Hepatocyte (in vitro differentiated cells): Measurements from ENCODE around the gene CTRL. TPM values are rescaled to one million over a fixed set of nuclear protein-coding genes. Genes with fewer than 3 reads are reported as not detected.

Experiments
- DNase-seq: peaks from one replicate; pipeline ENCODE4 v3.0.0-alpha.2; 2016; ENCODE audit warnings: low spot score
- H2AFZ ChIP-seq: fragments of 200-600 bp; sonication (generic); 2 replicates; pipeline ENCODE4 v1.6.0; 2016; ENCODE audit warnings: antibody characterized with exemption, mild to moderate bottlenecking
- H3K27ac ChIP-seq: fragments of 200-600 bp; sonication (generic); 2 replicates; pipeline ENCODE4 v1.5.1; 2016; ENCODE audit warnings: mild to moderate bottlenecking
- H3K27me3 ChIP-seq: fragments of 200-600 bp; sonication (generic); 2 replicates; pipeline ENCODE4 v1.6.1; 2016
- H3K36me3 ChIP-seq: fragments of 200-600 bp; sonication (generic); replicated peaks from 2 replicates; pipeline ENCODE4 v1.5.1; 2016; ENCODE audit warnings: low read depth; ENCODE audit not compliant: insufficient read depth
- H3K4me1 ChIP-seq: fragments of 200-600 bp; sonication (generic); 2 replicates; pipeline ENCODE4 v1.5.1; 2016; ENCODE audit warnings: mild to moderate bottlenecking, moderate library complexity; ENCODE audit not compliant: insufficient read depth
- H3K4me2 ChIP-seq: fragments of 200-600 bp; sonication (generic); 2 replicates; pipeline ENCODE4 v1.6.0; 2016
- H3K4me3 ChIP-seq: fragments of 200-600 bp; sonication (generic); 2 replicates; pipeline ENCODE4 v1.5.1; 2016; ENCODE audit warnings: mild to moderate bottlenecking
- H3K79me2 ChIP-seq: fragments of 200-600 bp; sonication (generic); 2 replicates; pipeline ENCODE4 v1.6.0; 2017; ENCODE audit warnings: mild to moderate bottlenecking
- H3K9me2 ChIP-seq: fragments of 200-600 bp; sonication (generic); replicated peaks from 2 replicates; pipeline ENCODE4 v1.6.0; 2017; ENCODE audit warnings: mild to moderate bottlenecking; ENCODE audit not compliant: insufficient read depth
- H3K9me3 ChIP-seq: fragments of 200-600 bp; sonication (generic); 2 replicates; pipeline ENCODE4 v1.5.1; 2016; ENCODE audit warnings: low read depth, mild to moderate bottlenecking
- H4K20me1 ChIP-seq: fragments of 200-600 bp; sonication (generic); 2 replicates; pipeline ENCODE4 v1.6.0; 2016; ENCODE audit warnings: mild to moderate bottlenecking; ENCODE audit not compliant: insufficient read depth, poor library complexity, severe bottlenecking
- EZH2 ChIP-seq: fragments of 200-600 bp; sonication (generic); IDR thresholded peaks from 2 replicates; pipeline ENCODE4 v1.6.1; 2016; ENCODE audit warnings: antibody characterized with exemption, mild to moderate bottlenecking, borderline replicate concordance
- EZH2phosphoT487 ChIP-seq: fragments of 200-600 bp; sonication (generic); IDR thresholded peaks from one replicate; pipeline ENCODE4 v1.6.1; 2018; ENCODE audit warnings: antibody characterized with exemption, mild to moderate bottlenecking, low read depth, moderate library complexity; ENCODE audit not compliant: unreplicated experiment, severe bottlenecking
- WGBS: methylation state at CpG from one replicate; pipeline ENCODE4 v1.1.6; 2016; ENCODE audit warnings: low lambda C conversion rate; ENCODE audit errors: missing lambda C conversion rate; 5-methylcytosine and 5-hydroxymethylcytosine counted together
- polyA plus RNA-seq: library from polyadenylated mRNA; unstranded; fragments of >200 nt; fragmentation: Nextera tagmentation; extraction: Ambion mirVana; gene quantifications from 2 replicates; pipeline ENCODE4 v1.2.1, GENCODE V29; 2016
- total RNA-seq: library from RNA; depleted of rRNA; stranded (reverse); fragments of >200 nt; gene quantifications from 2 replicates; pipeline ENCODE4 v1.2.3, GENCODE V29; 2014
- TF ChIP-seq, protein P1 (sequence below): fragments of 200-600 bp; sonication (generic); IDR thresholded peaks from 2 replicates; pipeline ENCODE4 v1.5.1; 2016; ENCODE audit warnings: antibody characterized with exemption, mild to moderate bottlenecking; ENCODE audit not compliant: poor library complexity

CTRL gene
- total and polyA plus RNA-seq, 2 experiments from 2014 or later: 0.63 to 12.5 TPM

DNA sequence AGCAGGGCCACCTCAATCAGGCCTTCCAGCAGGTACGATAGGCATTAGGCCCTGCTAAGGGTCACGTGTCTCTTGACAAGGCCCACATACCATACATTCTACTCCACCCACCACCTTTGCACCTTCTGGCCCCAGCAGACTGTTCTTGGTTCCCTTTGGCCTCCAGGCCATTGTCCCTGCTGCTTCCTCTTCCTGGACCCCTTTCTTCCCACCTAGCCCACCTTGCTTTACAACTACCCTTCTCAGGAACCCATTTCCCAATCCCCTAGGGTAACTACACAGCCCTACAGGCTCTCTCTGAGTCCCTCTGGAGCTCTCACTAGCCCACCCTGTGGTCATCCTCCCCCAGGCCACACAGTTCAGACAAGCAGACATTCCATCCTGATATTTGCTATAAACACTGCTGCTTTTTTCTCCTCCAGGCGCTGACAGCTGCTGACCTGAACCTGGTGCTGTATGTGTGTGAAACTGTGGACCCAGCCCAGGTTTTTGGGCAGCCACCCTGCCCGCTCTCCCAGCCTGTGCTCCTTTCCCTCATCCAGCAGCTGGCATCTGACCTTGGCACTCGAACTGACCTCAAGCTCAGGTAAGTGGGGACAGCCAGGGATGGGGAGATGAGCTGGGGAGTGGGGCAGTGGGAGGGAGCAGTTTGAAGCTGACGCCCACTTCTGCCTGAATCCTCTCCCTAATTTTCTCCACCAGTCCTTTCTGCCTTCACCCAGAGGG is 48.4 kb downstream of the CTRL start:
- no peaks in the 10 kb centered on the region for H3K36me3 ChIP-seq
- 63% methylated on average over 6 of the region's 6 CpGs for WGBS
- DNase-seq: peak; percentile 40
- H3K4me1 ChIP-seq: peaks cover 3% of the 10 kb centered on the region
- H3K27me3 ChIP-seq: no peaks in the 10 kb centered on the region
- peak overlapping the region; percentile 75 for H3K27ac ChIP-seq
- H3K79me2 ChIP-seq: no peaks in the 10 kb centered on the region
- H4K20me1 ChIP-seq: no peaks in the 10 kb centered on the region
- H3K9me3 ChIP-seq: no peaks in the 10 kb centered on the region
- TF ChIP-seq, protein P1, sequence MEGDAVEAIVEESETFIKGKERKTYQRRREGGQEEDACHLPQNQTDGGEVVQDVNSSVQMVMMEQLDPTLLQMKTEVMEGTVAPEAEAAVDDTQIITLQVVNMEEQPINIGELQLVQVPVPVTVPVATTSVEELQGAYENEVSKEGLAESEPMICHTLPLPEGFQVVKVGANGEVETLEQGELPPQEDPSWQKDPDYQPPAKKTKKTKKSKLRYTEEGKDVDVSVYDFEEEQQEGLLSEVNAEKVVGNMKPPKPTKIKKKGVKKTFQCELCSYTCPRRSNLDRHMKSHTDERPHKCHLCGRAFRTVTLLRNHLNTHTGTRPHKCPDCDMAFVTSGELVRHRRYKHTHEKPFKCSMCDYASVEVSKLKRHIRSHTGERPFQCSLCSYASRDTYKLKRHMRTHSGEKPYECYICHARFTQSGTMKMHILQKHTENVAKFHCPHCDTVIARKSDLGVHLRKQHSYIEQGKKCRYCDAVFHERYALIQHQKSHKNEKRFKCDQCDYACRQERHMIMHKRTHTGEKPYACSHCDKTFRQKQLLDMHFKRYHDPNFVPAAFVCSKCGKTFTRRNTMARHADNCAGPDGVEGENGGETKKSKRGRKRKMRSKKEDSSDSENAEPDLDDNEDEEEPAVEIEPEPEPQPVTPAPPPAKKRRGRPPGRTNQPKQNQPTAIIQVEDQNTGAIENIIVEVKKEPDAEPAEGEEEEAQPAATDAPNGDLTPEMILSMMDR: no peak
- no peak for TF ChIP-seq EZH2phosphoT487
- no peak for TF ChIP-seq EZH2
- H3K4me3 ChIP-seq: no peak overlapping the region
- no peak overlapping the region for H2AFZ ChIP-seq
- H3K9me2 ChIP-seq: no peaks in the 10 kb centered on the region
- H3K4me2 ChIP-seq: no peak overlapping the region

- H3K9me3 ChIP-seq: no peaks in the 10 kb centered on the region
- no peaks in the 10 kb centered on the region for H3K27me3 ChIP-seq
- TF ChIP-seq, protein P1: no peak
- TF ChIP-seq EZH2phosphoT487: no peak
- TF ChIP-seq EZH2: no peak
- no peak overlapping the region for H2AFZ ChIP-seq
- whole genome bisulfite sequencing: 94% methylated on average over 18 of the region's 18 CpGs
- no peak overlapping the region for H3K4me3 ChIP-seq
- H3K79me2 ChIP-seq: no peaks in the 10 kb centered on the region
- no peak for DNase-seq
- no peaks in the 10 kb centered on the region for H3K36me3 ChIP-seq
- no peaks in the 10 kb centered on the region for H4K20me1 ChIP-seq
- H3K9me2 ChIP-seq: no peaks in the 10 kb centered on the region
- no peak overlapping the region for H3K27ac ChIP-seq
- H3K4me1 ChIP-seq: peaks cover 3% of the 10 kb centered on the region
- H3K4me2 ChIP-seq: no peak overlapping the region
These were observed 49.1 kb downstream of the CTRL start for GRCh38 chr16:67882374-67883145.

DNA sequence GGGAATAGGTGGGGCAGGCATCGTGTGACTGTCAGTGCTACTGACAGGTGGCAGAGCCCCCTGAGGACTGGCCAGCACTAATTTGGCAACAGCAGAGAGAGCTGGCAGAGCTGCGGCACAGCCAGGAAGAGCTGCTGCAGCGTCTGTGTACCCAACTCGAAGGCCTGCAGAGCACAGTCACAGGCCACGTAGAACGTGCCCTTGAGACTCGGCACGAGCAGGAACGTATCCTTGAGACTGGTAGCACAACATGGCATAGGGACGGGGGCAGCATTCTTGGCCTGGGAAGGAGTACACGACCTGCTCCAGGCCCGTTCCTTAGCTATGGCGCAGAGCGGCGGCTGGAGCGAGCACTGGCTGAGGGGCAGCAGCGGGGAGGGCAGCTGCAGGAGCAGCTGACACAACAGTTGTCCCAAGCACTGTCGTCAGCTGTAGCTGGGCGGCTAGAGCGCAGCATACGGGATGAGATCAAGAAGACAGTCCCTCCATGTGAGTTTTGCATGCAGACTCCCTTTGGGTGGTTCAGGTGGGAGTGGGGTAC is 50.0 kb downstream of the CTRL start:
- WGBS: 94% methylated on average over 20 of the region's 21 CpGs
- peaks cover 2% of the 10 kb centered on the region for H3K79me2 ChIP-seq
- TF ChIP-seq, protein P1: no peak
- TF ChIP-seq EZH2phosphoT487 (no peak), EZH2 (no peak)
- no peaks in the 10 kb centered on the region for H4K20me1 ChIP-seq
- H3K4me2 ChIP-seq: no peak overlapping the region
- no peaks in the 10 kb centered on the region for H3K9me2 ChIP-seq
- no peaks in the 10 kb centered on the region for H3K9me3 ChIP-seq
- DNase-seq: no peak
- no peaks in the 10 kb centered on the region for H3K27me3 ChIP-seq
- no peak overlapping the region for H3K27ac ChIP-seq
- H3K4me1 ChIP-seq: peaks cover 3% of the 10 kb centered on the region
- no peak overlapping the region for H2AFZ ChIP-seq
- no peak overlapping the region for H3K4me3 ChIP-seq
- no peaks in the 10 kb centered on the region for H3K36me3 ChIP-seq
